Measurements from ENCODE around the gene CFAP119. TPM values are rescaled to one million over a fixed set of nuclear protein-coding genes. Genes with fewer than 3 reads are reported as not detected.

The CFAP119 gene
- polyA plus RNA-seq, 1 donor from 2014 or later: 17.0 TPM

DNA sequence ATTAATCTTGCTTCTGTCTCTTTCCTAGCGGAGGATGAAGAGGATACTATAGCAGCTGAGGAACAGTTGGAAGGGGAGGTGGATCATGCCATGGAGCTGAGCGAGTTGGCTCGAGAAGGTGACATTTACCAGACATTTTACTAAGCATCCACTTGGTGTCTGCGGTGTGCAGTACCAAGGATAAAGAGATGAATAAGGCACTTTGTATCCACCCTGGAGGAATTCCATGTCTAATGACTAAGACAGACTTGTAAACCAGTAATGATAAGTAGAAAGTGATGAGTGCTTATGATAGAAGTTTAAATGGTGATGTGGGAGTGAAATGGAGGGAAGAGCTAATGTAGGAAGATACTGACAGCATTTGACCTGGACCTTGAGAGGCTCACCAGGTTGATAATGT is 50.9 kb downstream of the CFAP119 start:
- Histone ChIP-seq H3K9me2 (ENCODE audit: insufficient read depth, low read length) (no peaks in the 10 kb centered on the region), H4K20me1 (ENCODE audit: insufficient read depth) (no peaks in the 10 kb centered on the region), H2AFZ (ENCODE audit: low read depth, low read length) (no peak overlapping the region), H3K9me3 (ENCODE audit: low read length) (no peaks in the 10 kb centered on the region), H3F3A (ENCODE audit: insufficient read depth, low read length, poor library complexity, severe bottlenecking) (no peaks in the 10 kb centered on the region), H3K27me3 (ENCODE audit: insufficient read depth, low read depth, low read length) (no peaks in the 10 kb centered on the region), H3K4me3 (ENCODE audit: low read length) (no peak overlapping the region), H3K79me2 (replicated peaks; ENCODE audit: insufficient read depth, low read length) (no peaks in the 10 kb centered on the region), H3K4me2 (ENCODE audit: low read length) (no peak overlapping the region), H3K27ac (ENCODE audit: low read length) (no peak overlapping the region), H3K9ac (ENCODE audit: low read length) (no peak overlapping the region), H3K36me3 (ENCODE audit: insufficient read depth, low read length) (peaks cover 10% of the 10 kb centered on the region)
- TF ChIP-seq RAD21 (conservative IDR thresholded peaks at IDR 0.05) (no peak), TAF1 (IDR thresholded peaks at IDR 0.05; ENCODE audit: low read depth) (no peak), MXI1 (conservative IDR thresholded peaks at IDR 0.05; ENCODE audit: poor library complexity, severe bottlenecking) (no peak), EZH2 (IDR thresholded peaks at IDR 0.05; ENCODE audit: borderline replicate concordance, insufficient read depth, low read length, poor library complexity, severe bottlenecking) (no peak), POLR2AphosphoS5 (IDR thresholded peaks at IDR 0.05) (no peak), REST (IDR thresholded peaks at IDR 0.05; ENCODE audit: borderline replicate concordance) (no peak), SMC3 (conservative IDR thresholded peaks at IDR 0.05; ENCODE audit: poor library complexity) (no peak)

Small RNA genes lying within 50 kb of the gene (small RNA-seq; reads per million reads assigned to genes)
- gene SNORA30: 273 to 1,097 (median 300) reads per million in 3 experiments

Other genes starting within 250 kb of the CFAP119 start
- 54.4 and 56.5 TPM in 2 replicates for gene ZNF768, start 235.5 kb downstream of the CFAP119 start, polyA plus RNA-seq
- 5.7 and 8.4 TPM in 2 replicates for gene ZNF747, start 227.2 kb downstream of the CFAP119 start, polyA plus RNA-seq
- gene ZNF764, start 203.7 kb downstream of the CFAP119 start, polyA plus RNA-seq: 10.5 and 14.9 TPM in 2 replicates
- gene ZNF688, start 190.3 kb downstream of the CFAP119 start, polyA plus RNA-seq: 26.9 and 28.4 TPM in 2 replicates
- gene ZNF785, start 176.4 kb downstream of the CFAP119 start, polyA plus RNA-seq: 26.4 and 44.1 TPM in 2 replicates
- 10.6 and 13.9 TPM in 2 replicates for gene ZNF689, start 151.7 kb downstream of the CFAP119 start, polyA plus RNA-seq
- gene PRR14, start 111.1 kb downstream of the CFAP119 start, polyA plus RNA-seq: 23.3 and 31.2 TPM in 2 replicates
- gene FBRS, start 103.6 kb downstream of the CFAP119 start, polyA plus RNA-seq: 19.0 and 24.2 TPM in 2 replicates
- 0.76 and 2.4 TPM in 2 replicates for gene SRCAP, start 62.9 kb downstream of the CFAP119 start, polyA plus RNA-seq
- gene PHKG2, start 13.6 kb downstream of the CFAP119 start, polyA plus RNA-seq: 41.5 and 55.2 TPM in 2 replicates
- 85.2 and 94.4 TPM in 2 replicates for gene RNF40, start 260 bp upstream of the CFAP119 start, polyA plus RNA-seq
- 10.4 and 14.1 TPM in 2 replicates for gene ZNF629, start 25.1 kb upstream of the CFAP119 start, polyA plus RNA-seq
- gene BCL7C, start 132.0 kb upstream of the CFAP119 start, polyA plus RNA-seq: 39.2 and 44.9 TPM in 2 replicates
- gene CTF1, start 134.6 kb upstream of the CFAP119 start, polyA plus RNA-seq: not detected in 2 replicates
- 99.6 and 124 TPM in 2 replicates for gene FBXL19, start 161.5 kb upstream of the CFAP119 start, polyA plus RNA-seq
- 5.7 and 7.3 TPM in 2 replicates for gene ORAI3, start 187.0 kb upstream of the CFAP119 start, polyA plus RNA-seq
- gene SETD1A, start 195.7 kb upstream of the CFAP119 start, polyA plus RNA-seq: 1.4 and 3.3 TPM in 2 replicates
- gene HSD3B7, start 223.1 kb upstream of the CFAP119 start, polyA plus RNA-seq: 1.5 and 3.4 TPM in 2 replicates
- gene STX1B, start 248.6 kb upstream of the CFAP119 start, polyA plus RNA-seq: 4.5 and 9.2 TPM in 2 replicates

Data from neural cell (in vitro differentiated cells).